Measurements from ENCODE around the gene CPLX1.

DNA sequence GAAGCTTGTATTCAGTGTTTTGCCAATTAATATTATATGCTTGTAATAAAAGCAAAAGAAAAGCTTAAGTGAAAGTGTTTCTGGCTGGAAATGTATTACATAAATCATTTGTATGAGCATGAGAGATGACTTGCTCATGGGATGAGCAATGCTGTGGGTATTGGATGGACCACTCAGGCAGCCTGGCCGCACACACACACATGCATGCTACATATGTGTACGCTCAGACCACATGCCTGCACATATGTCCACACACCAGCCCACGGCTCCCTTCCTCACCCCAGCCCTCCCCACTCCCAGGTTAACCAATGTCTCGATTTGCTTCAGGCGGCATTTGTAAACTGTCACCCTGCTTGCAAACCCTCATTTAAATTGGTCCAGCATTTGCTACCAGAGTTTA is 55.9 kb downstream of the CPLX1 start:
- TF ChIP-seq TAF1 (IDR thresholded peaks at IDR 0.05; ENCODE audit: low read depth): no peak
- no peak for TF ChIP-seq FOXM1 (IDR thresholded peaks at IDR 0.05; ENCODE audit: borderline replicate concordance, low read depth)
- TF ChIP-seq TEAD4 (IDR thresholded peaks at IDR 0.05): no peak
- TF ChIP-seq EGR1 (IDR thresholded peaks at IDR 0.05): no peak
- TF ChIP-seq YY1 (IDR thresholded peaks at IDR 0.05; ENCODE audit: low read depth): no peak
- TF ChIP-seq RAD21 (IDR thresholded peaks at IDR 0.05; ENCODE audit: low read depth): no peak
- TF ChIP-seq CREB1 (IDR thresholded peaks at IDR 0.05; ENCODE audit: low read depth): no peak
- no peak for TF ChIP-seq TCF12 (IDR thresholded peaks at IDR 0.05; ENCODE audit: low read depth)
- TF ChIP-seq EP300 (IDR thresholded peaks at IDR 0.05; ENCODE audit: borderline replicate concordance): no peak
- no peak for TF ChIP-seq CEBPB (IDR thresholded peaks at IDR 0.05)
- TF ChIP-seq, protein P1, sequence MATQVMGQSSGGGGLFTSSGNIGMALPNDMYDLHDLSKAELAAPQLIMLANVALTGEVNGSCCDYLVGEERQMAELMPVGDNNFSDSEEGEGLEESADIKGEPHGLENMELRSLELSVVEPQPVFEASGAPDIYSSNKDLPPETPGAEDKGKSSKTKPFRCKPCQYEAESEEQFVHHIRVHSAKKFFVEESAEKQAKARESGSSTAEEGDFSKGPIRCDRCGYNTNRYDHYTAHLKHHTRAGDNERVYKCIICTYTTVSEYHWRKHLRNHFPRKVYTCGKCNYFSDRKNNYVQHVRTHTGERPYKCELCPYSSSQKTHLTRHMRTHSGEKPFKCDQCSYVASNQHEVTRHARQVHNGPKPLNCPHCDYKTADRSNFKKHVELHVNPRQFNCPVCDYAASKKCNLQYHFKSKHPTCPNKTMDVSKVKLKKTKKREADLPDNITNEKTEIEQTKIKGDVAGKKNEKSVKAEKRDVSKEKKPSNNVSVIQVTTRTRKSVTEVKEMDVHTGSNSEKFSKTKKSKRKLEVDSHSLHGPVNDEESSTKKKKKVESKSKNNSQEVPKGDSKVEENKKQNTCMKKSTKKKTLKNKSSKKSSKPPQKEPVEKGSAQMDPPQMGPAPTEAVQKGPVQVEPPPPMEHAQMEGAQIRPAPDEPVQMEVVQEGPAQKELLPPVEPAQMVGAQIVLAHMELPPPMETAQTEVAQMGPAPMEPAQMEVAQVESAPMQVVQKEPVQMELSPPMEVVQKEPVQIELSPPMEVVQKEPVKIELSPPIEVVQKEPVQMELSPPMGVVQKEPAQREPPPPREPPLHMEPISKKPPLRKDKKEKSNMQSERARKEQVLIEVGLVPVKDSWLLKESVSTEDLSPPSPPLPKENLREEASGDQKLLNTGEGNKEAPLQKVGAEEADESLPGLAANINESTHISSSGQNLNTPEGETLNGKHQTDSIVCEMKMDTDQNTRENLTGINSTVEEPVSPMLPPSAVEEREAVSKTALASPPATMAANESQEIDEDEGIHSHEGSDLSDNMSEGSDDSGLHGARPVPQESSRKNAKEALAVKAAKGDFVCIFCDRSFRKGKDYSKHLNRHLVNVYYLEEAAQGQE (IDR thresholded peaks at IDR 0.05; ENCODE audit: low read depth): no peak
- no peak for TF ChIP-seq NFIC (IDR thresholded peaks at IDR 0.05)

Data from Ishikawa (cell line).